NCI-H2081 treated with DMSO at 0.1 percent for 48 hours (cell line): ENCODE results near the gene VPS18.

ENCODE experiments used
- DNase-seq: peaks from one replicate; lab custom pipeline; 2025; lab: John Stamatoyannopoulos, UW

VPS18 gene

DNA sequence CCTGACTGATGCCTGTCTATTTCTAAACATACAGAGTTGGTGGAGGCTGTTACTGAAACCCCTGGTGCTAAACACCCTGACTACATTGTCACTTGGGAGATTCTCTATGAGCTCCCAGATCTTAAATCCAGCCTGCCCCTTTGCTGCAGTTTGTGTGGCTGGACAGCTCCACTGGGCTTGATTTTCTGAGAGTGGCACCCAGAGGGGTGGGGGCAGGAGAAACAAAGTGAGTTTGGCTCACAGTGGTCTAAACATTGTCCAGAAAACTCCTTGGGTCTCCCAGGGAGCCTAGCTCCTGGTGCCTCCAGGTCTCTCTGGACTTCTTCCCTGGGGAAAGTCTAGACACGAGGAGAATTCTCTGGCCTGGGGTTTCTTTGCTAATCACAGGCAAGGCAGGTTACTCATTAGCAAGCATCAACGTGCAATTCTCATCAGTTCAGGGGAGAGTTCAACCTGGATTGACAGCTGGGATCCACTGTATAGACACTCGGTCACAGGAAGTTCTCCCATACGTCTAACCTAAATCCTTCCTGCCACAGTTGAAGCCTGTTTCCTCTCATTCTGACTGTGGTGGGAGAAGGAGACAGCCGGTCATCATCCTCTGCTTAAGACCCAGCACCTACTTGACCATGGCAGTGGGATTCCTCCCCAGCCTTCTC, 27.8 kb downstream of the VPS18 start:
- no peak for DNase-seq

DNA sequence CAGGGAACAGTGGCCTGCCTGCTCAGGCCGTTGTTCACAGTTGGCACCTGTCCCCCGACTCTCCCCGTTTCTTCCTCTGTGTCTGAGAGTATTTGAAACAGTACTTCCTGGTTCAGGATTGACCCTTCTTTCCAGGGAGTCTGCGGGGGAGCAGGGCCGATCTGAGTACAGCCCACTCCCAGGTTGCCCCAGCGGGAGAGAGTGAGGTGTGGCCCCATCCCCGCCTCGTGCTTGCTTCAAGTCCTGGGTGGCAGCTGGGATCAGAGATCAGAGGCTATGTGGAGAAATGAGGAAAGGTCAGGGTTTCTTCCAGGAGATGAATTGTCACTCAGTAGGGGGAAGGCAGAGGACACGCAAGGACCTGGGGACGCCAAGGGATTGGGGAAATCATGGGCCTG, 28.4 kb downstream of the VPS18 start:
- no peak for DNase-seq

DNA sequence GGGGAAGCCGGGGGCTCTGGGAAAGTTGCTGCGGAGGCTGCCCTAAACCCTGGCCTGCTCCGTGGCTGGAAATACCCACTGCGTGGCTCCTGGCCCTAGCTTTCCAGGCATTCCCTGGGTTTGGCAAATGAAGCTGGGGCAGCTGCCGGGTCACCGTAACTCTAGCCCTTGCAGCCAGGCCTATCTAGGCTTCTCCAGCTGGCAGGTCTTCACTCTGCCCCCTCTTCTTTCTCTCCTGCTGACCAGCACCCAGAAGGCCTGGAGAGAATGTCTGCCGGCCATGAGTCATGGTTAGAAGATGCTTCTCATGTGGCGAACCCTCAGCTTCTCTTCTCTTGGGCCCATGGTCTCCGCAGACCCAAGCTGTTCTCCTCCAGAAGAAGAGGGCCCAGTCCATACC, 29.3 kb downstream of the VPS18 start:
- no peak for DNase-seq

DNA sequence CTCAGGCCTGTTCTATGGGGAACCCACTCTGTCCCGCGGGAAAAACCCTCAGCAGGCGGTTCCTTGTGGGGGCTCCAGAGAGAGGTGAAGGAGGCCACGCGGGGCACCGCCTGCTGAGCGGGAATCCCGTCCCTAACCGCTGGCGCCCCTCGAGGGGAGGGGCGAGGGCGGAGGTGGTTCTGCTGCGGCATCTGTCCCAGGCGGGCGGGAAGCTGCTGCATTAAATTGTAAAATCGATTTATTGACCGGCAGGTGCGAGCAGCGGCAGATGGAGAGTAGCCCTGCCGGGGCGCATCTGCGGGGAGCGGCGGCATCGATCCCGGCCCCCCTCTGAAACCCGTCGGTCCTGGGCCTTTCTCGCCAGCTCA, 31.2 kb downstream of the VPS18 start:
- DNase-seq: no peak

DNA sequence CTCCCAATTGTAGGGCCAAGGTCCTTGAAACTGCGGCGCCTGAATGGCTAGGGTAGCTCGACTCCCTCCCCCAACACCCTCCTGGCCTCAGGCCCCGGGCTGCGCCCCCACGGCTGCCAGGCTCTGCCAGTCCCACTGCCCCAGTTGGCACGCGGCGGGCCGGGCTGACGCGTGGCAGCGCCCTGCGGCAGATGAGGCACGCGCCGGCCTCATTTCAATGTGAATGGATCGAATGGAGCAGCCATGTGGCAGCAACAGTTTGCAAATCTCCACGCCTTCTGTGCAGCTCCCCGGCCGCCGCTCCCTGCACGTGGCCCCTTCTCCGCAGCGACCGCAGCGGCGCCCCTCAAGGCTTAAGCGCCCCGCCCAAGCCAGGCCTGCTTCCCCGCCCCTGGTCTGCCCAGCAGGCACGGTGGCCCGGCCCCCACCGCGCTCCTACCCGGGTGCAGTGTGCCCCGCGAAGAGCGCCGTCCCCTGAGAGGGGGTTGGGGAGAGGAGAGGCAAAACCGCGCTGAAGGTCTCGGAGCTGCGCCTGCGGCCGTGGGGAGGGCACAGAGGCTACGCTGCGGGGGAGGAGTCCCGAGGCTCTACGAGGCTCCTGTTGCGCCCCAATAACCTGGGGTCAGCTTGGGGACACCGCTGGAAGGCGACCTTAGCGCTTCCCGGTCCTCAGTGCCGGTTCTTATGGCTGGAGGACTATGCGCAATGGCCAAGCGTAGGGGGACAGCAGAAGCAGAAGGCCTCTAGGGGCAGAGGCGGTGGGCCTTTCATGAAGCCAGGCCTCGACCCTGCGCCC, 31.8 kb downstream of the VPS18 start:
- no peak for DNase-seq

DNA sequence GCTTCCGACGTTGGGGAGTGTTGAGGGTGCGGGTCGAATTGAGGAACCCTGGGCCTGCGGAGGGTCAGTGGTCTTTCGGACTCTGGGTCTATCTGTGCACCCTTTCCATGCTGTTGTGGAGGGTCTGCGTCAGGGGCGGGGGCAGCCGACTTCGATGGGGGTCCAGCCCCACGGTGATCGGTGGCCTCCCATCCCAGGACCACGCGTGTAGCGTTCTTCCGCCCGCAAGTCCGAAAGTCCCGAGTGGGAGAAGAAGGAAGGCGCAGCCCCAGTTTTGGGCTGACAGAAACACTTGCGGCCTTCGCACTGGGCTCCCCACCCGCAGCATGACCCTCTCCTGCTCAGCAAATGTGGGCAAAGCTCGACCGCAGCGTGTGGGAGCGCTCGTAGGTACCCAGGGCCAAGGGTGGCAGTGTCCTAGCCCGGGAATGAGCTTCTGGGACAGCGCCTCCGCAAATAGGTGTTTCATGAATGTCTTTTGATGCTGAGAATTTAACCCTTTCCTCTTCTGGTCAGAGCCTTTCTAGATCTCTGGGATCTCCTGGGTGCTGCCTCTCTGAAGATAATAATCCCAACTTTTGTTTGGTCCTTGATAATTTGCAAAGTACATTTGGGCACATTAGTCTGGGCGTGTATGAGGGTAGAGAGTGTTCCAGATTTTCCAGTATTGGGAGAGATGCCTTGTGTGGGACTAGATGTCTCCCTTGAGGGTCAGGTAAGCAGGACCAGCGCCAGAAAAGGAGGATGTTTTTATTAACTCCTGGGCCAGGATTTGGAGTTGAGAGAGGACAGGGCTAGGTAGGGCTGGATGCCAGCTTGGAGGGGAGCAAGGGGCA, 32.6 kb downstream of the VPS18 start:
- DNase-seq: no peak

DNA sequence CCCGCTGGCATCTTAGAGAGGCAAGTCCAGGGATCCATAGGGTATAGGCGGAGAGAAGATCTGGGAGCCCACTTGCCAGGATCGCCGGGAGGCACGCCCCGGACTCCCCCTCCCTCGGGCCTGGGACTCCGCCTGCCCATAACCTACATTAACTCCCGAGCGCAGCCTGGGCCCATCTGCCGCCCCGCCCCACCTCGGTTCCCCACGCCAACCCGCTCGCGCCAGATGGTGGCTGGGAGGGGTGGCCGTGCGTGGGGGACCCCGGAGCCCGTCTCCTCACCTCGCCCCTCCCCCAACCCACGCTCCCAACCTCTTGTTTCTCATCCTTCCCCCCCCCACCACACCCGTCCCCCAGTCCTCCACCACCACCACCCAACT, 33.2 kb downstream of the VPS18 start:
- DNase-seq: no peak

DNA sequence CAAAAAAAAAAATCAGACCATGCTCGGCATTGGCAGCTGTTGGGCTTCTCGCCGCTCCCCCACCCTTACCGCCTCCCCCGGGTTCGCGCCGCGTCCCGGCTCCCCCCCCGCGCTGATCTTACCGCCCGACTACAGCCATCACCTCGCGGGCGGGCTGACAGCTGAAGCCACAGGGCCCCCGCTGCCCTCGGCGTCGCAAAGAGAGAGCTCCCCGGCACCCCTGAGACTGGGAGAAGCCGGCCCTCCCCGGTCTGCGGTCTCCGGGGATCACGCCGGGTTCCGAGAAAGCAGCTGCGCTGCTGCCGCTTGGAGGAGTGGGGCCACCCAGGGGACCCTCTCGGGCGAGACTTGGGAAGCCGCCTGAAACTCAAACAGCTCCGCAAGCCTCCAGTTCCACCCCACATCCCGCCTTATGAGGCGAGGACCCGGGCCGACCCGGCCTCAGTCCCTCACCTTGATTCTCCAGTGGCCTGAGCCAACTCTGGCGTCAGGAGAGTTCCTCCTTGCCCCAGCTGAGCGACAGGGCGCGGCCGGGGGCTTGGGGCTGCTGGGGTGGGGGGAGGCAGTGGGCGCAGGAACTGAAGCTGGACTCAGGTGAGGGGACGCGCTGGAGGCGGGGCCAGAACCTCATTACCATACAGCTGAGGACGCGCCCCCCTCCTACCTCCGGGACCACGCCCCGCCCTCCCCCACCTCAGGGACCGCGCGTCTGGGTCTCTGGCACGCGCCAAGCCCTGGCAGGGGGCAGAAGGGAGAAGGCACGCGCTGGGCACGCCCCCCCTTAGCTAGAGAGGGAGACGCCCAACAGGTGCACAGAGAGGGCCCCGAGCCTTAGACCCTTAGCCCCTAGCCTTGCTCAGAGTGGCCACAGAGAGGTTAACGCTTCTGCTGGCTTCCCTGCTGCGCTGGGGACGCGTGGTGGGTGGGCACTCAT, 33.9 kb downstream of the VPS18 start:
- no peak for DNase-seq

DNA sequence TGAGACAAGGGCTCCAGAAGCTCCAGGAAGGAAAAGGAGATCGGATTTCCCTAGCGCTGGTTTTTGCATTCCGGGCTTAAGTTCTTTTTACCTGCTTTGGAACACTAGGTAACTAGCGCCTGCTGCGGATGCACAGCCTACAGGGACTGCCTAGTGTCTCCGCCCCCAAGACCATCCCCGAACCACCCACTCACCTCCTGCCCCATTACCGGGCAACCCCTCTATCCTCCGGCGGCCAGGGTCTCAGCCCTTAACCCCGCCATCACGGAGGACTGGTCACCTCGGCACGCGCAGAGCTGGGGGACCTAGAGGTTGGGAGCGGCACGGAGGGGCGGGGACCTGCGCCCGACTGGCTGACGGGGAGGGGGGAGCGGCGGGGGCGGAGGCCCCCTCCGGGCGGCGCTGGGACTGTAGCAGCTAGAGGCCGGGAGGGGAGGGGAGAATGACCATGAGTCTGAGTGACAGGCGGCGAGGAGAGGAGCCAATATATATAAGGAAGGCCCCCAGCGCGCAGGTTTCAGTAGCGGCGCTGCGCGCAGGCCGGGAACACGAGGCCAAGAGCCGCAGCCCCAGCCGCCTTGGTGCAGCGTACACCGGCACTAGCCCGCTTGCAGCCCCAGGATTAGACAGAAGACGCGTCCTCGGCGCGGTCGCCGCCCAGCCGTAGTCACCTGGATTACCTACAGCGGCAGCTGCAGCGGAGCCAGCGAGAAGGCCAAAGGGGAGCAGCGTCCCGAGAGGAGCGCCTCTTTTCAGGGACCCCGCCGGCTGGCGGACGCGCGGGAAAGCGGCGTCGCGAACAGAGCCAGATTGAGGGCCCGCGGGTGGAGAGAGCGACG, 34.8 kb downstream of the VPS18 start, which contains the start of gene DLL4:
Gene DLL4, plus strand, starts transcription at position 520 of the 839 bp plus-strand sequence. CDS start 329 bp downstream, outside the sequence.
- DNase-seq: no peak

DNA sequence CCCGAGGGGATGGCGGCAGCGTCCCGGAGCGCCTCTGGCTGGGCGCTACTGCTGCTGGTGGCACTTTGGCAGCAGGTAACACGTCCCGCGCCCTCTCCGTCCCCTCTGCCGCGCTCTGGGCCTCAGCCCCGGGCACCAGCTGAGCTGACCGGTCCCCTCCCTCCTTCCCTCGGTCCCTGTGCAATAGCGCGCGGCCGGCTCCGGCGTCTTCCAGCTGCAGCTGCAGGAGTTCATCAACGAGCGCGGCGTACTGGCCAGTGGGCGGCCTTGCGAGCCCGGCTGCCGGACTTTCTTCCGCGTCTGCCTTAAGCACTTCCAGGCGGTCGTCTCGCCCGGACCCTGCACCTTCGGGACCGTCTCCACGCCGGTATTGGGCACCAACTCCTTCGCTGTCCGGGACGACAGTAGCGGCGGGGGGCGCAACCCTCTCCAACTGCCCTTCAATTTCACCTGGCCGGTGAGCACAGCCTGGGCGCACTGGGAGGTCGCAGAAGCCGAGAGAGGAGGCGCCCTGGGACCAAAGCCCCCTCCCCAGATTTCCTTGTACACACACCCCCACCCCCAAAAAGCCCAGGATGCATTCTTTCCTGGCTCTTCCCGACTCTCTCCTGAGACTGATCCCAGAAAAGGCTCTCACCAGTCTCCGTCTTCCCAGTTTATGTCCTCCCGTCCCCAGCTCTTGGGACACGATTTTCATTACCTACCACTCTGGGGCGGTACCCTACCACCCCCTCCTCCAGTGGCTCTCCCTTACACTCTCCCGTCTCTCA, 35.6 kb downstream of the VPS18 start:
- no peak for DNase-seq

DNA sequence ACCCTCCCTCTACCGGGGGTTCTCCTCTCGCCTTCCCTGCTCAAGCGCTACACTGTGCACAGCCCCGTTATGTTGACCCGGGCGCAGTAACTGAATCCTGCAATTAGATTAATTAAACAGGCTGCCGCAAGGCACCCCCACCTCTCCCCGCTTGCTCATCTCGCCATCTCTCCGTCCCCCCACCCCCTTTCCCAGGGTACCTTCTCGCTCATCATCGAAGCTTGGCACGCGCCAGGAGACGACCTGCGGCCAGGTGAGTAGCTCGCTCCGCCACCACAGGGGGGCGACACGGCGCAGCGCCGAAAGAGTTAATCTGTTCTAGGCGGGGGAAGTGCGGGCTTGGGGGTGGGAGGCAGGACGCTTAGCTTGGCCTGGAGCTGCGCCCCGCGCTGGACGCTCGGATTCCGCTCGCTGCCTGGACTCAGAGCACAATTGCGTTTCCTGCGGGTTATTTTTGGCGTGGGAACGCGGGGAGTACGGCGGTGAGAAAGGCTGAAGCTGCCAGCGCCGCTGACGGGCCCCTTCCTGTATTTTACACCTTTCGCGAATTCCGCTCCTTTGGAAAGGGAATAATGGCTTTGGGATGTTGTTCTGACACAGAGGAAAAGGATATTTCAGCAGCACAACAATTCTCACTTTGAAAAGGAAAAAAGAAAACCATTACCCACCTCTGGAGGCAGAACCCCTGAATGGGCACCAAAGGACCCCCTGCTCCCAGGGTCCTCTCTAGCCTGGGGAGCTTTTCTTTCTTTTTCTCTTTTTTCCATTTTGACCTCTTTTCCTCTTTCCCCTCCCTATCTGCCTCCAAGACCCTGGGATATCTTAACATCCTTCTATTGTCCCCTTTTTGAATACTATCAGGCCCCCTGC, 36.4 kb downstream of the VPS18 start:
- DNase-seq: no peak

DNA sequence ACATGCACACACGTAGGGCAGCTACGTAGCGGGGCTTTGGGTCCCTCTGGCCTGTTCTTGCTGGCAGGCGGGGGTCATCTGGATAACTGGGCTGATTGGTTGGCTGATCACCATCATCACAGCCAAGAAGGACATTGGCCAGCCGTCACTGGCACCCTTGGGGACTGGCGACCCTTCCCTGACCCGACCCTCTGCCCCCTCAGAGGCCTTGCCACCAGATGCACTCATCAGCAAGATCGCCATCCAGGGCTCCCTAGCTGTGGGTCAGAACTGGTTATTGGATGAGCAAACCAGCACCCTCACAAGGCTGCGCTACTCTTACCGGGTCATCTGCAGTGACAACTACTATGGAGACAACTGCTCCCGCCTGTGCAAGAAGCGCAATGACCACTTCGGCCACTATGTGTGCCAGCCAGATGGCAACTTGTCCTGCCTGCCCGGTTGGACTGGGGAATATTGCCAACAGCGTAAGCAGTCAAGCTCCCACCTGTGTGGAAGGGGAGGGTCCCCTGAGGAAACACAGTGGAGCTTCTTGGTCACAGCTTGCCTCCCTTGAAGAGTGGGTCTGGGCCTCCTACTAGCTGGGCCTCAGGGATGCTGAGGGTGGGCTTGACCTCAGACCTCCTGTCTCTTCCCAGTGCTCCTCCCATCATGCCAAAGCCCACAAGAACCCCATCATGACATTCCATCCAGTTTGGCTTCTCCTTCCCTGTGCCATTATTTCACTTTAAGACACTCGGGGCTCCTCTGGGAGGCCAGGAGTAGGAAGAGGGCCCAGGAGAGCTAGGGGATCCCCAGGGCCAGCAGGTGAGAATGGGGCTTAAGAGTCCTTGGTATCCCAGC, 37.3 kb downstream of the VPS18 start:
- no peak for DNase-seq

DNA sequence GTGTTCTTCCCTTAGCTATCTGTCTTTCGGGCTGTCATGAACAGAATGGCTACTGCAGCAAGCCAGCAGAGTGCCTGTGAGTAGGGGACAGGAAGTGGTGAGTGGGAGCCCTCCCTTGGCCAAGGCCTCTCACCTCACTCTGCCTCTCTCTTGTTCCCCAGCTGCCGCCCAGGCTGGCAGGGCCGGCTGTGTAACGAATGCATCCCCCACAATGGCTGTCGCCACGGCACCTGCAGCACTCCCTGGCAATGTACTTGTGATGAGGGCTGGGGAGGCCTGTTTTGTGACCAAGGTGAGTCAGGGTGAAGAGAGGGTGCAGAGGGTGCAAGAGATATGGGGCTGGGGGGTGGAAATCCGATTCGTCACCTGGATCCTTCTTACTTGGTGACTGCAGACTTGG, 37.9 kb downstream of the VPS18 start:
- no peak for DNase-seq

DNA sequence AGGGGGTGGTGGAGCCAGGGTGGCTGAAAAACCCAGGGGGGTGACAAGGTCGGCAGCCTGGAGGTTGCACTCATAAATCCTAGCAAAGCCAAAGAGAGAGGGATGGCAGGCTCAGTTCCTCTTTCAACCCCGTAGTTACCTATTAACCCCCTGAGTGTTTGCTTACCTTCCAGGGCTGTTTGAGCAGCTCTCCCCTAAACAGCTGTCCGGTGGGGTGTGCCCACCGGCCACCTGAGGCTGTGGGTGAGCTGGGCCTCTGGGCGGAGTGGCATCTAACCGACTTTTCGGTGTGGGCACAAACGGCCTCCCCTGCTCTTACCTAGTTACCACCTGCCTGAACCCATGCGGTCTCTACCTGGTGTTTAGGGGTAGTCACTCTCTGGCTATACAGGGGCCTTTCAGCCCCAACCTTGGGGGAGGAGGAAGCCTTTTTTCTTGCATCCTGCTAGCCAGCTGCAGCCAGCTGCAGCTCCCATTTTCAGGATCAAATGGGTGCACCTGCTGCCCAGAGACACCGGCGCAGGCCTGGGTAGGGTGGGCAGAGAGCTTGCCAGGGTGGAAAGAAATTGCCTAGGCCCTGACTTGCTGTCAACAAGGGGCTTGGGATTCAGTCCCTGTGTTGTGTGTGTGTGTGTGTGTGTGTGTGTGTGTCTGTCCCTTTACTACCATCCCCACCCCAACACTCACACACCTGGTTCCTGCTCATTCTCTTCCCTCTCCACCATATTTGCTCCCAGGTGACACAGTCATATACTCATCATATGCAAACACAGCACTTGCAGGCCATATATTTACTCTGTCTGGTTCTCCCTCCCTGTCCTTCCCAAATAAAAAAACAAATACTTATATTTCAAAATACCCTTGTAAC, 38.6 kb downstream of the VPS18 start:
- no peak for DNase-seq

DNA sequence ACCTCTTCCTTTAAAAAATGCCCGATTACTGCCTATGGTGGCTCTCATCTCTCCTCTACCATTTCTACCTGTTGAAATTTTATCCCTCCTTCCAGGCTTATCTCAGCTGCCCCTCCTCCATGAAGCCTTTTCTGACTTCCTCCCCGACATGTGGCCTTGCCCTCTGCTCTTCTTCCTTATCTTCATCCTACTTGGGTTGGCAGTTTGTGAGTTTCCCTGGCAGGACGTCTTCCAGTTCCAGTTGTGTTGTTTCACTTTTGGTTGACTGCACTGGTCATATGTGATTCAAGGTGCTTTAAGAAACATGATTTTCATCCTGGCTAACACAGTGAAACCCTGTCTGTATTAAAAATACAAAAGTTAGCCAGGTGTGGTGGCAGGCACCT, 39.3 kb downstream of the VPS18 start:
- DNase-seq: no peak

DNA sequence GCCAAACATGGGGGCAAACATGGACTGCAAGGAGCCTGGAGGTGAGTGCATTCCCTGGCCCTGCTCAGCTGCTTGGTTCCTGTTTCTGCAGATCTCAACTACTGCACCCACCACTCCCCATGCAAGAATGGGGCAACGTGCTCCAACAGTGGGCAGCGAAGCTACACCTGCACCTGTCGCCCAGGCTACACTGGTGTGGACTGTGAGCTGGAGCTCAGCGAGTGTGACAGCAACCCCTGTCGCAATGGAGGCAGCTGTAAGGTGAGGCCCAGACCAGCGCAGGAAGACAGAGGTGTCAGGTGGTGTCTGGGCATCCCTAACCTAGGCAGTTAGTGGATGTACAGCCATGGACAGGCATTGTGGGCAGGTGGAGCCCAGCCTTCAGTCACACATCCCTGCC, 40.2 kb downstream of the VPS18 start:
- no peak for DNase-seq

DNA sequence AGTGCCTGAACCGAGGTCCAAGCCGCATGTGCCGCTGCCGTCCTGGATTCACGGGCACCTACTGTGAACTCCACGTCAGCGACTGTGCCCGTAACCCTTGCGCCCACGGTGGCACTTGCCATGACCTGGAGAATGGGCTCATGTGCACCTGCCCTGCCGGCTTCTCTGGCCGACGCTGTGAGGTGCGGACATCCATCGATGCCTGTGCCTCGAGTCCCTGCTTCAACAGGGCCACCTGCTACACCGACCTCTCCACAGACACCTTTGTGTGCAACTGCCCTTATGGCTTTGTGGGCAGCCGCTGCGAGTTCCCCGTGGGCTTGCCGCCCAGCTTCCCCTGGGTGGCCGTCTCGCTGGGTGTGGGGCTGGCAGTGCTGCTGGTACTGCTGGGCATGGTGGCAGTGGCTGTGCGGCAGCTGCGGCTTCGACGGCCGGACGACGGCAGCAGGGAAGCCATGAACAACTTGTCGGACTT, 42.0 kb downstream of the VPS18 start:
- no peak for DNase-seq
